Measurements from ENCODE around the gene TMEM170A. TPM values are rescaled to one million over a fixed set of nuclear protein-coding genes. Genes with fewer than 3 reads are reported as not detected.
"Not testable (repeated sequence)": the region's sequence is repeated elsewhere in the genome, so short reads cannot be mapped to it uniquely, and the experiment has no call there.

Gene TMEM170A
- total and polyA plus RNA-seq, 2 experiments from 2014 or later, result 31.0 to 68.5 TPM

- Mint-ChIP-seq H3K27me3 (ENCODE audit: insufficient read depth, low read depth, poor library complexity) (no peaks in the 10 kb centered on the region), H3K4me1 (peaks cover 3% of the 10 kb centered on the region; the same call in 1 of the 3 replicates), H3K36me3 (ENCODE audit: low read depth) (no peaks in the 10 kb centered on the region), H3K27ac (no peak overlapping the region), H3K9me3 (no peaks in the 10 kb centered on the region), H3K4me3 (no peak overlapping the region)
- no peak overlapping the region for H2AFZ ChIP-seq
- H3F3A ChIP-seq (replicated peaks; ENCODE audit: low read depth), result no peaks in the 10 kb centered on the region
- no peak overlapping the region for H3K27ac ChIP-seq (ENCODE audit: low read depth)
- no peak for ATAC-seq
- no peaks in the 10 kb centered on the region for H3K9me2 ChIP-seq (ENCODE audit: insufficient read depth)
- no peaks in the 10 kb centered on the region for H3K4me1 ChIP-seq (ENCODE audit: insufficient read depth)
- no peaks in the 10 kb centered on the region for H3K36me3 ChIP-seq (ENCODE audit: insufficient read depth)
- no peaks in the 10 kb centered on the region for H4K20me1 ChIP-seq (replicated peaks; ENCODE audit: insufficient read depth)
- TF ChIP-seq ETS1 (IDR thresholded peaks at IDR 0.05) (no peak), NANOG (IDR thresholded peaks at IDR 0.05; ENCODE audit: borderline replicate concordance) (no peak), ZNF331 (CRISPR knock-in tag; IDR thresholded peaks at IDR 0.05; ENCODE audit: low read depth) (no peak), ZNF114 (CRISPR knock-in tag; IDR thresholded peaks at IDR 0.05) (no peak), REST (IDR thresholded peaks at IDR 0.05; ENCODE audit: unreplicated experiment) (no peak), ZNF462 (CRISPR knock-in tag; IDR thresholded peaks at IDR 0.05) (no peak), STAT1 (IDR thresholded peaks at IDR 0.05; ENCODE audit: unreplicated experiment) (no peak), EZH2 (IDR thresholded peaks at IDR 0.05; ENCODE audit: low read depth, unreplicated experiment) (no peak), JUNB (IDR thresholded peaks at IDR 0.05; ENCODE audit: unreplicated experiment) (no peak), EZH2phosphoT487 (IDR thresholded peaks at IDR 0.05; ENCODE audit: unreplicated experiment) (no peak), POLR2AphosphoS5 (IDR thresholded peaks at IDR 0.05; ENCODE audit: low read depth) (no peak)
- H3K79me2 ChIP-seq (replicated peaks; ENCODE audit: insufficient read depth), result no peaks in the 10 kb centered on the region
- H3K27me3 ChIP-seq (ENCODE audit: insufficient read depth), result no peaks in the 10 kb centered on the region
- no peak for DNase-seq (ENCODE audit: low spot score)
- H3K4me3 ChIP-seq, result no peak overlapping the region
- H3K4me2 ChIP-seq, result no peak overlapping the region
Measured at GRCh38 chr16:75502916-75503605, 38.6 kb upstream of the TMEM170A start.

DNA sequence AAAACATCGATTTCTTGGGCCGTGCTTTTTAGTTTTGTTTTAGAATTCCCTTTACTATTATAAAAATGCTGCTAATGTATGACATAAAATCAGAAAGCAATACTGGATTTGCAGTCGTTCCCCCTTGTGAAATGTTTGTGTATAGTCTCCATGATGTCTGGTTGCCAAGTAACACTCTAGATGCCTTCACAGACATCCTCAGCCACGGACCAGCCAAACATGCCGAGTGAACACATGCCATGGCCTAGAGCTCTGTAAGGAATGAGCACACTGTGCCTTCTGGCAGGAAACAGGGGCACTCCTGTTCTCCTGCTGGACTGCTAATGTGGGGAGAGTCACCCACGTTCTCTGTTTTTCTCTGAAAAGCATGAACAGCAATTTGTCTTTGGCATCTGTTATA lies 37.3 kb upstream of the TMEM170A start:
- not testable (repeated sequence) for H3K27me3 ChIP-seq (ENCODE audit: insufficient read depth); H3K4me1 Mint-ChIP-seq; H2AFZ ChIP-seq; H3K4me3 Mint-ChIP-seq; H3K79me2 ChIP-seq (replicated peaks; ENCODE audit: insufficient read depth); H3K27me3 Mint-ChIP-seq (ENCODE audit: insufficient read depth, low read depth, poor library complexity); H3K4me3 ChIP-seq; H3K36me3 Mint-ChIP-seq (ENCODE audit: low read depth); H3F3A ChIP-seq (replicated peaks; ENCODE audit: low read depth); H4K20me1 ChIP-seq (replicated peaks; ENCODE audit: insufficient read depth); H3K27ac ChIP-seq (ENCODE audit: low read depth); H3K4me1 ChIP-seq (ENCODE audit: insufficient read depth); H3K36me3 ChIP-seq (ENCODE audit: insufficient read depth); ATAC-seq; DNase-seq (ENCODE audit: low spot score); H3K9me3 Mint-ChIP-seq; H3K9me2 ChIP-seq (ENCODE audit: insufficient read depth); H3K27ac Mint-ChIP-seq; H3K4me2 ChIP-seq

All from GM23338 (cell line).